A673 (cell line): ENCODE measurements around the gene ALDH1L2. TPM values are rescaled to one million over a fixed set of nuclear protein-coding genes. Genes with fewer than 3 reads are reported as not detected.

Experiments used
- BruUV-seq: library from RNA; stranded (reverse); fragments of 400-500 nt; replicated peaks from 2 replicates; lab custom pipeline; 2021; lab: Mats Ljungman, UMichigan
- CTCF ChIA-PET: fragments of 300-600 bp; sonication (Branson Sonifier 250); formaldehyde crosslinking; loops from one replicate; lab custom pipeline; 2022; ENCODE audit warnings: antibody characterized with exemption; lab: Charles Lee
- POLR2A ChIA-PET: fragments of 300-600 bp; sonication (Branson Sonifier 250); formaldehyde crosslinking; loops from one replicate; lab custom pipeline; 2022; ENCODE audit warnings: antibody characterized with exemption; ENCODE audit not compliant: low non-redundant PET; lab: Charles Lee
- DNase-seq: peaks from one replicate; pipeline ENCODE4 v3.0.0-alpha.2; 2015; ENCODE audit warnings: low spot score
- H3K27ac ChIP-seq: fragments of 200-600 bp; sonication (generic); 2 replicates; pipeline ENCODE4 v1.5.1; 2016; ENCODE audit warnings: mixed run types, low read depth, mild to moderate bottlenecking, mixed read lengths, antibody characterized with exemption, low read length; ENCODE audit not compliant: poor library complexity, severe bottlenecking
- H3K27me3 ChIP-seq: fragments of 200-600 bp; sonication (generic); replicated peaks from 2 replicates; pipeline ENCODE4 v1.6.1; 2017; ENCODE audit warnings: mixed run types, low read depth, mild to moderate bottlenecking, mixed read lengths, antibody characterized with exemption, low read length; ENCODE audit not compliant: insufficient read depth, poor library complexity
- H3K36me3 ChIP-seq: fragments of 200-600 bp; sonication (generic); 2 replicates; pipeline ENCODE4 v1.6.1; 2016; ENCODE audit warnings: mixed run types, mild to moderate bottlenecking, mixed read lengths, antibody characterized with exemption, low read length; ENCODE audit not compliant: insufficient read depth, poor library complexity, severe bottlenecking
- H3K4me1 ChIP-seq: fragments of 200-600 bp; sonication (generic); 2 replicates; pipeline ENCODE4 v1.6.1; 2017; ENCODE audit warnings: mixed run types, mild to moderate bottlenecking, mixed read lengths, antibody characterized with exemption, low read length; ENCODE audit not compliant: insufficient read depth, poor library complexity, severe bottlenecking
- H3K4me3 ChIP-seq: fragments of 200-600 bp; sonication (generic); 2 replicates; pipeline ENCODE4 v1.5.1; 2016; ENCODE audit warnings: low read depth, mixed run types, mild to moderate bottlenecking, mixed read lengths, low read length; ENCODE audit not compliant: poor library complexity, severe bottlenecking
- H3K9me3 ChIP-seq: fragments of 200-600 bp; sonication (generic); 2 replicates; pipeline ENCODE4 v1.6.1; 2016; ENCODE audit warnings: mixed run types, low read depth, mild to moderate bottlenecking, mixed read lengths, antibody characterized with exemption, low read length; ENCODE audit not compliant: poor library complexity, severe bottlenecking
- EZH2 ChIP-seq: fragments of 200-600 bp; sonication (generic); IDR thresholded peaks from 2 replicates; pipeline ENCODE4 v1.6.1; 2017; ENCODE audit warnings: borderline replicate concordance, low read depth, mild to moderate bottlenecking, mixed read lengths, antibody characterized with exemption, low read length; ENCODE audit not compliant: poor library complexity, severe bottlenecking
- intact Hi-C: fragments of 100-400 bp; cut with micrococcal nuclease; formaldehyde crosslinking; loops from one replicate; pipeline ENCODE4 v1.10.0; 2022; ENCODE audit not compliant: unreplicated experiment
- total RNA-seq: library from RNA; stranded (reverse); gene quantifications from 2 replicates; pipeline ENCODE4 v1.2.3, GENCODE V29; 2021
- TF ChIP-seq, protein P1 (sequence below): fragments of 300-800, 200-600 bp; sonication (generic); conservative IDR thresholded peaks from 2 replicates; pipeline ENCODE4 v1.5.1; 2017; ENCODE audit warnings: low read depth, mild to moderate bottlenecking, antibody characterized with exemption, low read length, moderate library complexity, mixed read lengths

Gene ALDH1L2
- total RNA-seq, 1 experiment from 2014 or later = 3.4 TPM

DNA sequence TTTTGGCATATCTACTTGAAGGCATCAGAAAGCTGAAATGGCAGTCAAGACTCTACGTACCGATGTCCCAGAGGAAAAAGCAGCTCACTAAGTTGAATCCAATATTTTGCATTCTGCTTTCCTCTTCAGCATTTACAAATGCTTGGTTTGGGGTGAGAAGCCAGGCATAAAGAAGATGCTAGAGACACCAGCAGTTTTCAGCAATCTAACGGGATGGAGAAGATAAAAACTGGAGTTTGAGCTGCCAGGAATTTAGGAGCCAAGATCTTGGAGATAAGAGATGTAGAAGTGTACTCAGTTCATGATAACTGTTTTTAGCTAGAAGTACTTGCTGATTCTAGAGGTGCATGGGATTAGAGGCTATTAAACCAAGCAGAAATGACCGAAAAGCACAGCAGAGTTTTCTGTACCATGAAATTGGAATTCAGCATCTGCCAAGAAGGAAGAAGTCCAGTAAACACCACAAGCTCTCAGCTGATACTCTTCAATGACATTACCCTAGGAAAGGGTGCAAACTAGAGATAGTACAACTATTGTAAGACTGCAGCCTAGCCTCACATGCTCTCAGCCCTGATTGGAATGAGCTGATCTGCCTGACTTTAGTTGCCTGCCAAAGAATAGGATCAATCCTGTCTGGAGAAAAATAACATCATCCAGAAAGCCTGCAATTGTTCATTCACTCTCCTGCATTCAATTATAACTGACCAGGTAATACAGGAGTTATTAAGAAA is 7.4 kb upstream of the ALDH1L2 start:
- no peak overlapping the region for H3K4me3 ChIP-seq
- no TSS peak for BruUV-seq
- POLR2A ChIA-PET = no interaction called here

DNA sequence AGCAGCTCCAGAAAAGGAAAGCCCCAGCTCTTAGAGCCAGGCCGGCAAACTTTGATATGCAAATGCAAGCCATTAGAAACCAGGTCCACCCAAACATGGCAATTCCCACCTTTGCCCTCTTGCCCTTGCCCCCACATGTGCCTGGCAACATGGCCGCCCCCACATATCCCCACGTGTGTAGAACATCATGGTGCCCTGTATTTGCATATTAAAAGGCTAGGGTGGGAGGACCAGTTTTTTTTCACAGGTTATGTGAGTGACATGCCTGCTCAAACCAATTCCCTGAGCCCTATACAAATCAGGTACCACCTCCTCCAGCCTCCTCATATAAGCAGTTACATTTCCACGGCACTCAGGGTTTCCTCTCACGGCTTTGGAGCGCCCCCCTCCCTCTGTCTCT is 6.1 kb upstream of the ALDH1L2 start:
- Histone ChIP-seq H3K4me3 (no peak overlapping the region), H3K9me3 (peaks cover 9% of the 10 kb centered on the region), H3K27me3 (no peaks in the 10 kb centered on the region), H3K36me3 (no peaks in the 10 kb centered on the region), H3K27ac (no peak overlapping the region), H3K4me1 (no peaks in the 10 kb centered on the region)
- intact Hi-C loops = no loop called here
- no peak for DNase-seq
- TF ChIP-seq EZH2 = no peak
- TF ChIP-seq, protein P1, sequence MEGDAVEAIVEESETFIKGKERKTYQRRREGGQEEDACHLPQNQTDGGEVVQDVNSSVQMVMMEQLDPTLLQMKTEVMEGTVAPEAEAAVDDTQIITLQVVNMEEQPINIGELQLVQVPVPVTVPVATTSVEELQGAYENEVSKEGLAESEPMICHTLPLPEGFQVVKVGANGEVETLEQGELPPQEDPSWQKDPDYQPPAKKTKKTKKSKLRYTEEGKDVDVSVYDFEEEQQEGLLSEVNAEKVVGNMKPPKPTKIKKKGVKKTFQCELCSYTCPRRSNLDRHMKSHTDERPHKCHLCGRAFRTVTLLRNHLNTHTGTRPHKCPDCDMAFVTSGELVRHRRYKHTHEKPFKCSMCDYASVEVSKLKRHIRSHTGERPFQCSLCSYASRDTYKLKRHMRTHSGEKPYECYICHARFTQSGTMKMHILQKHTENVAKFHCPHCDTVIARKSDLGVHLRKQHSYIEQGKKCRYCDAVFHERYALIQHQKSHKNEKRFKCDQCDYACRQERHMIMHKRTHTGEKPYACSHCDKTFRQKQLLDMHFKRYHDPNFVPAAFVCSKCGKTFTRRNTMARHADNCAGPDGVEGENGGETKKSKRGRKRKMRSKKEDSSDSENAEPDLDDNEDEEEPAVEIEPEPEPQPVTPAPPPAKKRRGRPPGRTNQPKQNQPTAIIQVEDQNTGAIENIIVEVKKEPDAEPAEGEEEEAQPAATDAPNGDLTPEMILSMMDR = no peak
- ChIA-PET POLR2A (no interaction called here), CTCF (no interaction called here)
- BruUV-seq = no TSS peak

More for the DNA sequence above, 7.4 kb upstream of the ALDH1L2 start:
- Histone ChIP-seq H3K36me3 (no peaks in the 10 kb centered on the region), H3K9me3 (peaks cover 7% of the 10 kb centered on the region), H3K4me1 (no peaks in the 10 kb centered on the region), H3K27me3 (no peaks in the 10 kb centered on the region), H3K27ac (no peak overlapping the region)
- no peak for DNase-seq
- CTCF ChIA-PET = no interaction called here
- intact Hi-C loops = no loop called here
- TF ChIP-seq EZH2 = no peak
- TF ChIP-seq, protein P1 = no peak

DNA sequence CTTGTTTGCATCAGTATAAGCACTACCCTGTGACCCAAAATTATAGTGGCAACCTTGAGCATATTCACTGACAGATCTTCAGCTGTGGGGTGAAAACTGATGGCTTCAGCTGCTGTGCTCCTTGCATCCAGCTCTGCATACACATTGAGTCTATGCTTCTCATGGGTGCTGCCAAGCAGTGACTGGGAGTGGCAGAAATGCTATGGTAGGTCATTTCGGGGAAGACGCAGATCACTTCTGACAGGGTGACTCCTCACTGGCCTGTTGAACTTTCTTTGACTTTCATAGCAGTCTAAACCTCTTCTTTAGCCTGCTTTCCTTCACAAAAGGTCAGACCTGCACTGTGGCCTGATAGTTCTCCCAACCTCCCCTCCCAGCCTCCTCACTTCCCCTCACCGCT is 5.6 kb upstream of the ALDH1L2 start:
- TF ChIP-seq EZH2 = no peak
- TF ChIP-seq, protein P1 = no peak
- H3K4me1 ChIP-seq = no peaks in the 10 kb centered on the region
- ChIA-PET POLR2A (no interaction called here), CTCF (no interaction called here)
- H3K27ac ChIP-seq = no peak overlapping the region
- intact Hi-C loops = no loop called here
- H3K4me3 ChIP-seq = no peak overlapping the region
- no peaks in the 10 kb centered on the region for H3K36me3 ChIP-seq
- H3K27me3 ChIP-seq = no peaks in the 10 kb centered on the region
- BruUV-seq = no TSS peak
- H3K9me3 ChIP-seq = peaks cover 6% of the 10 kb centered on the region
- DNase-seq = no peak
